AG10803 (cell line): Measurements from ENCODE around the gene SSRP1.

Experiments used
- DNase-seq: peaks from one replicate; pipeline ENCODE4 v3.0.0; 2010; ENCODE audit warnings: low read depth
- H3K4me3 ChIP-seq: 2 replicates; pipeline ENCODE4 v1.5.1; 2011; ENCODE audit warnings: mild to moderate bottlenecking, low read length, control low read depth
- TF ChIP-seq, protein P1 (sequence below): conservative IDR thresholded peaks from 2 replicates; pipeline ENCODE4 v1.5.1; 2011; ENCODE audit warnings: mild to moderate bottlenecking, low read length, control low read depth, inconsistent platforms

The SSRP1 gene

GRCh38 chr11:57336111-57336666, 497 bp upstream of the SSRP1 start:
- TF ChIP-seq, protein P1, sequence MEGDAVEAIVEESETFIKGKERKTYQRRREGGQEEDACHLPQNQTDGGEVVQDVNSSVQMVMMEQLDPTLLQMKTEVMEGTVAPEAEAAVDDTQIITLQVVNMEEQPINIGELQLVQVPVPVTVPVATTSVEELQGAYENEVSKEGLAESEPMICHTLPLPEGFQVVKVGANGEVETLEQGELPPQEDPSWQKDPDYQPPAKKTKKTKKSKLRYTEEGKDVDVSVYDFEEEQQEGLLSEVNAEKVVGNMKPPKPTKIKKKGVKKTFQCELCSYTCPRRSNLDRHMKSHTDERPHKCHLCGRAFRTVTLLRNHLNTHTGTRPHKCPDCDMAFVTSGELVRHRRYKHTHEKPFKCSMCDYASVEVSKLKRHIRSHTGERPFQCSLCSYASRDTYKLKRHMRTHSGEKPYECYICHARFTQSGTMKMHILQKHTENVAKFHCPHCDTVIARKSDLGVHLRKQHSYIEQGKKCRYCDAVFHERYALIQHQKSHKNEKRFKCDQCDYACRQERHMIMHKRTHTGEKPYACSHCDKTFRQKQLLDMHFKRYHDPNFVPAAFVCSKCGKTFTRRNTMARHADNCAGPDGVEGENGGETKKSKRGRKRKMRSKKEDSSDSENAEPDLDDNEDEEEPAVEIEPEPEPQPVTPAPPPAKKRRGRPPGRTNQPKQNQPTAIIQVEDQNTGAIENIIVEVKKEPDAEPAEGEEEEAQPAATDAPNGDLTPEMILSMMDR, result no peak
- H3K4me3 ChIP-seq, result peak overlapping the region; percentile 82
- DNase-seq, result no peak

GRCh38 chr11:57335023-57335342, 709 bp downstream of the SSRP1 start:
- TF ChIP-seq, protein P1, result no peak
- H3K4me3 ChIP-seq, result peak overlapping the region; percentile 82
- no peak for DNase-seq

GRCh38 chr11:57332694-57333440, 2.8 kb downstream of the SSRP1 start:
- no peak for DNase-seq
- no peak overlapping the region for H3K4me3 ChIP-seq
- TF ChIP-seq, protein P1, result no peak

DNA sequence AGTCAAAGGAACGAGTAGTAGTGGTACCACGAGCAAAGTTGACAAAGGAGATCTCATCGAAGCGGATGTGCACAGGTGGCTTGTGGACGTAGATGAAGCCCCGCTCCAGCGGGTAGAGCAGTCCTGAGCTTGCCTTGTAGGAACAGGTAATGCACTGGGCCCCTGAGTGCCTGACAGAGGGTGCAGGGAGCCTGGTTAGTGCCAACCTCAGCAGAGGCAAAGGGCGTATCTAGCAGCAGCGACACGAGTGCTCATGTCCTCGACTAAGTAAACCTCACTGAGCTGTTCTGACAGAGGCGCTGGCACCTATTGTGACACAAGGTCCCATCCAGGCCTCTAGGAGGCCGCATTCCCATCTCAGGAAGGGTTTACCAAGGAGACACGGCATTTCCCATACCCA, 4.0 kb downstream of the SSRP1 start:
- TF ChIP-seq, protein P1, result no peak
- no peak overlapping the region for H3K4me3 ChIP-seq
- no peak for DNase-seq

DNA sequence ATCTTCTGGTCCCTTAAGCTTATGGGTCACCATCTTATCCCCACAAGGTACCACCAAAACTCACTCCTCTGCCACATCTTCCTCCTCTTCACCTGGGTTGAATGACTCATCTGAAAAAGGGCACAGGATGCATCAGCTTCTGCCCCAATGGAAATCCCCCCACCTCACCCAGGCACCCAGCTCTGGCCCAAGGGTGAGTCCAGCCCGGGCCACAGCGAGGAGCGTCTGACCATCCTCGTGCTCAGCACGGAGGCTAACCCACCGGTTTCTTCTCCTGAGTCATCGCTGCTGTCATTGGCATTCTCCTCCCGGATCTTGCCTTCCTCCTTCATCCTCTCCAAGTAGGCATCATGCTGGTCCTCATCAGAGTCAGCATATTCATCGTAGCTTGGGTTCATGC, 5.7 kb downstream of the SSRP1 start:
- DNase-seq, result no peak
- TF ChIP-seq, protein P1, result no peak
- H3K4me3 ChIP-seq, result no peak overlapping the region

- H3K4me3 ChIP-seq, result no peak overlapping the region
- no peak for DNase-seq
- TF ChIP-seq, protein P1, result no peak
Measured at GRCh38 chr11:57327721-57328120, 8.0 kb downstream of the SSRP1 start.

GRCh38 chr11:57325735-57326048, 10.0 kb downstream of the SSRP1 start:
- peak overlapping the region; percentile 66 for H3K4me3 ChIP-seq
- DNase-seq, result no peak
- TF ChIP-seq, protein P1, result no peak
